AG09319 (cell line): ENCODE measurements around the gene ZNF581.
A peak's percentile ranks its signal among the peaks of the same experiment; 100 is the strongest.

Source experiments
- DNase-seq: peaks from one replicate; pipeline ENCODE4 v3.0.0-alpha.2; 2010; ENCODE audit warnings: low read depth; ENCODE audit errors: extremely low read depth
- CTCF ChIP-seq: IDR thresholded peaks from 2 replicates; pipeline ENCODE4 v1.5.1; 2011; ENCODE audit warnings: low read depth, mild to moderate bottlenecking, inconsistent platforms, low read length, moderate library complexity

The ZNF581 gene

GRCh38 chr19:55643003-55643886, at the start of gene ZNF581:
Gene ZNF581 (plus strand): TSS chr19:55643649. CDS start chr19:55644572, 923 bp downstream.
- TF ChIP-seq CTCF = no peak
- DNase-seq = peak; percentile 40

GRCh38 chr19:55594996-55595545, 48.4 kb upstream of the ZNF581 start:
- DNase-seq = no peak
- TF ChIP-seq CTCF = no peak

- no peak for DNase-seq
- no peak for TF ChIP-seq CTCF
These were observed 47.1 kb upstream of the ZNF581 start for GRCh38 chr19:55596304-55596703.

GRCh38 chr19:55597501-55597921, 45.9 kb upstream of the ZNF581 start:
- TF ChIP-seq CTCF = no peak

GRCh38 chr19:55598034-55598433, 45.4 kb upstream of the ZNF581 start:
- no peak for DNase-seq

More at GRCh38 chr19:55597501-55597921, 45.9 kb upstream of the ZNF581 start:
- no peak for DNase-seq

GRCh38 chr19:55598719-55599467, 44.6 kb upstream of the ZNF581 start:
- peak; percentile 90 for DNase-seq
- no peak for TF ChIP-seq CTCF

More at GRCh38 chr19:55598034-55598433, 45.4 kb upstream of the ZNF581 start:
- TF ChIP-seq CTCF = no peak

GRCh38 chr19:55599468-55599841, 44.0 kb upstream of the ZNF581 start, which contains the start of gene FIZ1:
Gene FIZ1 (minus strand): TSS chr19:55599517. CDS start chr19:55597865, 1,652 bp downstream.
- DNase-seq = peak; percentile 97
- no peak for TF ChIP-seq CTCF
